K562 (cell line): ENCODE results near the gene CDH1.

Experiments used
- MTA2 ChIP-seq: fragments of 450-650 bp; IDR thresholded peaks from 2 replicates; pipeline ENCODE4 v1.6.1; 2016; ENCODE audit warnings: low read depth
- POLR2A ChIP-seq: fragments of 450-650 bp; conservative IDR thresholded peaks from 2 replicates; pipeline ENCODE4 v1.6.1; 2016
- POLR2AphosphoS5 ChIP-seq: IDR thresholded peaks from 2 replicates; pipeline ENCODE4 v1.6.1; 2011; ENCODE audit warnings: mild to moderate bottlenecking, low read depth, low read length, moderate library complexity; ENCODE audit not compliant: control insufficient read depth, insufficient read depth

DNA sequence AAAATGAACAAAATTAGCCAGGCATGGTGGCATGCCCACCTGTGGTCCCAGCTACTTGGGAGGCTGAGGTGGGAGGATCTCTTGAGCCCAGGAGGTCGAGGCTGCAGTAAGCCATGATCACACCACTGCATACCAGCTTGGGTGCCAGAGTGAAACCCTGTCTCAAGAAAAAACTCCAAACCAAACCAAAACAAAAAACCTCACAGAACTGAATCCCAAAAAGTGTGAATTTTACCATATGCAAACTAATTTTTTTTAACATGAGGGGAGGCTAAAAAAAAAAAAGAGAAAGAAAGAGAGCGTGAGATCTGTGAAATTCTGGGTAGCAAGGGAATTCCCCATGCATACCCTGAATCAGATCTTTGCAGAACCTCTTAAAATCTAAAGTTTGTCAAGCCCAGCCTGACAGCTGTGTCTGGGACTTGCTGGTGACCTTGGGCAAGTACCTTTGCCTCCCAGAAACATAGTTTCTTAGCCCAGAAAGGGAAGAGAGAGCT is 17.1 kb upstream of the CDH1 start:
- TF ChIP-seq POLR2A (no peak), MTA2 (no peak), POLR2AphosphoS5 (no peak)
